ENCODE measurements around the gene SLC16A7.

GRCh38 chr12:59615392-59616165 is 19.8 kb downstream of the SLC16A7 start:
- no peak for TF ChIP-seq CTCF (IDR thresholded peaks at IDR 0.05)
- no peak for TF ChIP-seq POLR2A (IDR thresholded peaks at IDR 0.05)

Measured in ovary (tissue), 3 donors.